CD4-positive, CD25-positive, alpha-beta regulatory T cell (primary cell): ENCODE results near the gene PALLD. TPM values are rescaled to one million over a fixed set of nuclear protein-coding genes. Genes with fewer than 3 reads are reported as not detected.
A peak's percentile ranks its signal among the peaks of the same experiment; 100 is the strongest.

Experiments used
- ATAC-seq, 2 donors: fragments of 150-1000 bp; cut with Tn5 transposase; one replicate each; pipeline ENCODE4 v1.10.0; 2021; ENCODE audit warnings: low read depth in 2 of 2, moderate number of reproducible peaks in 2 of 2, moderate library complexity in 1 of 2
- DNase-seq, 3 donors: peaks; one replicate each; pipeline versions ENCODE4 v3.0.0 to v3.0.0-alpha.2; 2012 to 2022; ENCODE audit warnings: mixed read lengths in 1 of 3
- H3K27ac ChIP-seq: one replicate; pipeline ENCODE4 v1.7.0; 2013; ENCODE audit warnings: mild to moderate bottlenecking, low read length; ENCODE audit not compliant: insufficient read depth, poor library complexity, severe bottlenecking
- H3K27me3 ChIP-seq: one replicate; pipeline ENCODE4 v1.7.0; 2013; ENCODE audit warnings: low read length; ENCODE audit not compliant: control insufficient read depth, insufficient read depth
- H3K36me3 ChIP-seq: one replicate; pipeline ENCODE4 v1.7.0; 2013; ENCODE audit warnings: mild to moderate bottlenecking, low read length, moderate library complexity; ENCODE audit not compliant: control insufficient read depth, insufficient read depth
- H3K4me1 ChIP-seq: 2 replicates; pipeline ENCODE4 v1.7.0; 2013; ENCODE audit warnings: mild to moderate bottlenecking, low read length; ENCODE audit not compliant: insufficient read depth, control insufficient read depth, poor library complexity, severe bottlenecking
- H3K4me3 ChIP-seq: one replicate; pipeline ENCODE4 v1.7.0; 2013; ENCODE audit warnings: low read depth, mild to moderate bottlenecking, low read length, moderate library complexity
- H3K9me3 ChIP-seq, 2 experiments: 1 replicate in 1 of 2; 2 replicates in 1 of 2; pipeline ENCODE4 v1.7.0; 2013; ENCODE audit warnings: low read length in 2 of 2, mild to moderate bottlenecking in 1 of 2, moderate library complexity in 1 of 2; ENCODE audit not compliant: control insufficient read depth in 2 of 2
- H3K27ac Mint-ChIP-seq, 3 donors: one replicate each; pipeline ENCODE4 v1.8.0; 2020 to 2022; ENCODE audit warnings: mild to moderate bottlenecking in 3 of 3, mixed read lengths in 3 of 3, moderate library complexity in 2 of 3
- H3K27me3 Mint-ChIP-seq: one replicate; pipeline ENCODE4 v1.8.0; 2022; ENCODE audit warnings: mild to moderate bottlenecking, mixed read lengths
- H3K36me3 Mint-ChIP-seq: one replicate; pipeline ENCODE4 v1.8.0; 2020; ENCODE audit warnings: mixed read lengths
- H3K4me1 Mint-ChIP-seq, 4 donors: one replicate each; pipeline ENCODE4 v1.8.0; 2020 to 2022; ENCODE audit warnings: mixed read lengths in 4 of 4, mild to moderate bottlenecking in 1 of 4
- H3K4me3 Mint-ChIP-seq, 4 donors: one replicate each; pipeline ENCODE4 v1.8.0; 2020 to 2022; ENCODE audit warnings: mild to moderate bottlenecking in 4 of 4, mixed read lengths in 4 of 4, moderate library complexity in 3 of 4
- H3K9me3 Mint-ChIP-seq, 7 donors: one replicate each; pipeline ENCODE4 v1.8.0; 2020 to 2022; ENCODE audit warnings: mixed read lengths in 7 of 7, mild to moderate bottlenecking in 3 of 7, moderate library complexity in 2 of 7
- polyA plus RNA-seq, 4 donors: library from polyadenylated mRNA; unstranded; fragments of 300-500 nt; fragmentation: Illumina TruSeq; gene quantifications; one replicate each; pipeline ENCODE4 v1.2.3, GENCODE V29; 2021
- total RNA-seq: library from RNA; stranded (reverse); gene quantifications from one replicate; pipeline ENCODE4 v1.2.3, GENCODE V29; 2022

Gene PALLD
- total and polyA plus RNA-seq, 5 donors from 2014 or later, result 0.37 to 1.9 (median 0.76) TPM; not detected in 1

DNA sequence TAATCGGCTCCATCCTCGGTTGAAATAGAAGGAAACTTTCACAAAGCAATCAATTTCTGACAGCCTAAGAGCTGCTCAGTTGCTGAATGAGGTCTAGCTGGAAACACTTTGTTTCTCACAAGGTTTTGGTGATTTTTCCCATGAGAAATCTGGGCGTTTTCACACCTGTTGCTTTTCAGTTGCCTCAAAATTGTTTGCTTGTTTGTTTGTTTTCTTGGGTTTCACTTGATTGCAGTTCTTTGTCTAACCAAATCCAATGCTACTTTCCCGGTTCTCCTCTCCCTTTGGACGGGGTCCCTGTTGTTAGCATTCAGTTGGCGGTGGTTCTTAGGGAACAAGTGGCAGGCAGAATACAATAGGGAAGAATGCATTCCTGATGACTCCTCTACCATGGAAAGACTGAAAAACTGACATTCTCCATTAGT lies 135.5 kb downstream of the PALLD start:
- DNase-seq, result no peak
- no peaks in the 10 kb centered on the region for H3K9me3 ChIP-seq
- peaks cover 22% of the 10 kb centered on the region for H3K27me3 ChIP-seq
- H3K4me3 Mint-ChIP-seq, result peak overlapping the region in 1 of 4 donors; percentile 78
- H3K36me3 ChIP-seq, result no peaks in the 10 kb centered on the region
- no peak overlapping the region for H3K4me3 ChIP-seq
- no peak overlapping the region for H3K27ac ChIP-seq
- H3K9me3 Mint-ChIP-seq, result peaks cover 0 to 5% (median 0%) of the 10 kb centered on the region in 7 donors
- peaks cover 0 to 7% (median 4%) of the 10 kb centered on the region in 4 donors for H3K4me1 Mint-ChIP-seq
- H3K36me3 Mint-ChIP-seq, result no peaks in the 10 kb centered on the region
- no peak overlapping the region for H3K27ac Mint-ChIP-seq
- ATAC-seq, result no peak
- peaks cover 42% of the 10 kb centered on the region for H3K27me3 Mint-ChIP-seq
- H3K4me1 ChIP-seq, result peaks cover 6% of the 10 kb centered on the region

DNA sequence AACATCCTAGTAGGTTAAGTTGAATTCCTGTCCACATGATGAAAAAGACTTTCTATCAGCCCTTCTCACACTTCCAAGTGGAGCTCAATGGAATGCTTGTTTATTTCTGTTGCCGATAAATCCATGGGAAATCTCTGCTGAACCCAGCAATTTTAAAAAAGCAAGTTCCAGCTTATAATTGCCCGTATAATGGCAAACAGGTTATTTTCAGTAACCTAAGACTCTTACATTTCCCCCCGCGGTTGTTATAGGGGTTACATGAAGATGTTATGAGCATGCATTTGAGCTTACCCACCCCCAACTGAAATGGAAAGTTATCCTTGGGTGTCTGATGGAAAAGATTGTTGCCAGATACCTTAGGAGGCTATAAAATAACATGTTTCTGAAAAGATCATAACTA lies 136.2 kb downstream of the PALLD start:
- no peak overlapping the region for H3K27ac ChIP-seq
- H3K4me3 ChIP-seq, result no peak overlapping the region
- no peak for DNase-seq
- H3K27ac Mint-ChIP-seq, result no peak overlapping the region
- peaks cover 22% of the 10 kb centered on the region for H3K27me3 ChIP-seq
- peaks cover 42% of the 10 kb centered on the region for H3K27me3 Mint-ChIP-seq
- no peaks in the 10 kb centered on the region for H3K36me3 Mint-ChIP-seq
- H3K4me1 ChIP-seq, result peaks cover 6% of the 10 kb centered on the region
- ATAC-seq, result no peak
- peaks cover 0 to 5% (median 0%) of the 10 kb centered on the region in 7 donors for H3K9me3 Mint-ChIP-seq
- H3K9me3 ChIP-seq, result no peaks in the 10 kb centered on the region
- H3K36me3 ChIP-seq, result no peaks in the 10 kb centered on the region
- H3K4me1 Mint-ChIP-seq, result peaks cover 0 to 7% (median 4%) of the 10 kb centered on the region in 4 donors
- H3K4me3 Mint-ChIP-seq, result no peak overlapping the region

DNA sequence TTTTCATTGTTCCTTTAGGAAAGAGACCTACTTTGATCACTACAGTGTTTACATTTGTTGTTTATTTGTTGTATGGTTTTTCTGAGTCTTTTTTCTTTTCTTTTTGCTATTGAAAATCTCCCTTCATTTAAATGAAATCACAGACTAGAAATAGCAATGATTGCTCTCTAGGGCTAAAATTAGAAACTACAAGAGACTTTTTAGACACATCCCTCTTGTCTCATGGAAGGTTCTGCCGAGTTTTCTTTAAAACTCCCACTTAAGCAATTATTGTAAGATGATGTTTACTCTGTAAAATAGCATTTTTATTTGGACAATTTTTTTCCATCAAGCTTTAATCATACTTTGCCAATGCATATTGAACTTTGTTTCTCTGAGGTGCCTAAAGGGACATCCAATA lies 136.6 kb downstream of the PALLD start:
- Mint-ChIP-seq H3K36me3 (no peaks in the 10 kb centered on the region), H3K27ac (no peak overlapping the region), H3K27me3 (peaks cover 42% of the 10 kb centered on the region), H3K4me3 (no peak overlapping the region), H3K9me3 (peaks cover 0 to 4% (median 0%) of the 10 kb centered on the region in 7 donors), H3K4me1 (peaks cover 0 to 7% (median 4%) of the 10 kb centered on the region in 4 donors)
- Histone ChIP-seq H3K27me3 (peaks cover 22% of the 10 kb centered on the region), H3K27ac (no peak overlapping the region), H3K36me3 (no peaks in the 10 kb centered on the region), H3K9me3 (no peaks in the 10 kb centered on the region), H3K4me1 (peaks cover 6% of the 10 kb centered on the region), H3K4me3 (no peak overlapping the region)
- DNase-seq, result no peak
- ATAC-seq, result no peak

DNA sequence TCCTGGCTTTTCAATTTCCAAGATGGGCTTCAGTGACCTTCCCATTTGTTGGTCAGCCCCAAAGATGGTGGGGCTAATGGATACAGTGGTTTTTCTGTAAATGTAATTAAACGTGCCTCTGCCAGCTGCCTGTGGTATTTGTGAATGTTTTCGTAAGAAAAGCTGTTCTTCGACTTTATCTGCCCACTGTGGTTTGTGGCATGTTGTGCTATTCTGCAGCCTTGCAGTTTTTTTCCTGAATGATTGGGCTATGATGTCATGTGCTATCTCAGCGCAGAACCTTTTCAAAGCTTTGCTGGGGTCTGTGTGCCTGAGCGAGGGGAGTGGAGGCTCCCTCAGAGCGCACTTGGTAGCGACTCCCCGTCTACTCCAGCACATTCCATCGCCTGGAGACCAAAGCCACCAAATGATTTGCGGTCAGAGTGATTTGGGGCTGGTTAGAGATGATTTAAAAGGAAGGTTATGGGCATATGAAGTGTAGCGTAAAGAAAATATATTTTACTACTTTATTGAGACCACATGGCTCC lies 137.5 kb downstream of the PALLD start:
- H3K36me3 ChIP-seq, result no peaks in the 10 kb centered on the region
- H3K27me3 ChIP-seq, result peaks cover 22% of the 10 kb centered on the region
- peaks cover 0 to 7% (median 1%) of the 10 kb centered on the region in 7 donors for H3K9me3 Mint-ChIP-seq
- no peaks in the 10 kb centered on the region for H3K9me3 ChIP-seq
- H3K27ac Mint-ChIP-seq, result no peak overlapping the region
- no peak overlapping the region for H3K27ac ChIP-seq
- no peak overlapping the region for H3K4me3 Mint-ChIP-seq
- H3K4me3 ChIP-seq, result no peak overlapping the region
- peaks cover 0 to 7% (median 4%) of the 10 kb centered on the region in 4 donors for H3K4me1 Mint-ChIP-seq
- peaks cover 36% of the 10 kb centered on the region for H3K27me3 Mint-ChIP-seq
- H3K36me3 Mint-ChIP-seq, result no peaks in the 10 kb centered on the region
- DNase-seq, result no peak
- ATAC-seq, result no peak
- peaks cover 6% of the 10 kb centered on the region for H3K4me1 ChIP-seq

DNA sequence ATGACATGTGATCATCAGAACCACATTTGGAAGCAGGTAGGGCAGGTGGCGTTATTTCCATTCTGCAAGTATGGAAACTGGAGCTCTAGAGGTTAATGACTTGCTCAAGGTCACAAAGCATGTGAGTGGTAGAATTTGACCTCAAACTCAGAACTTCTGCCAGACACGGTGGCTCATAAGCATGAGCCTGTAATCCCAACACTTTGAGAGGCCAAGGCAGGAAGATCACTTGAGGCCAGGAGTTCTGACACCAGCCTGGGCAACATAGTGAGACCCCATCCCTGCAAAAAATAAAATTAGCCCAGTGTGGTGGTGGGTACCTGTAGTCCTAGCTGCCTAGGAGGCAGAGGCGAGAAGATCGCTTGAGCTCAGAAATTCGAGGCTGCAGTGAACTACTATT lies 139.2 kb downstream of the PALLD start:
- H3K27ac Mint-ChIP-seq, result no peak overlapping the region
- no peaks in the 10 kb centered on the region for H3K9me3 ChIP-seq
- H3K36me3 ChIP-seq, result no peaks in the 10 kb centered on the region
- H3K27ac ChIP-seq, result no peak overlapping the region
- H3K4me1 Mint-ChIP-seq, result peaks cover 0 to 4% (median under 1%) of the 10 kb centered on the region in 4 donors
- no peak overlapping the region for H3K4me3 ChIP-seq
- peaks cover 6% of the 10 kb centered on the region for H3K4me1 ChIP-seq
- peaks cover 23% of the 10 kb centered on the region for H3K27me3 Mint-ChIP-seq
- peaks cover 0 to 7% (median 1%) of the 10 kb centered on the region in 7 donors for H3K9me3 Mint-ChIP-seq
- no peak for DNase-seq
- no peak for ATAC-seq
- no peak overlapping the region for H3K4me3 Mint-ChIP-seq
- no peaks in the 10 kb centered on the region for H3K36me3 Mint-ChIP-seq
- H3K27me3 ChIP-seq, result peaks cover 19% of the 10 kb centered on the region

DNA sequence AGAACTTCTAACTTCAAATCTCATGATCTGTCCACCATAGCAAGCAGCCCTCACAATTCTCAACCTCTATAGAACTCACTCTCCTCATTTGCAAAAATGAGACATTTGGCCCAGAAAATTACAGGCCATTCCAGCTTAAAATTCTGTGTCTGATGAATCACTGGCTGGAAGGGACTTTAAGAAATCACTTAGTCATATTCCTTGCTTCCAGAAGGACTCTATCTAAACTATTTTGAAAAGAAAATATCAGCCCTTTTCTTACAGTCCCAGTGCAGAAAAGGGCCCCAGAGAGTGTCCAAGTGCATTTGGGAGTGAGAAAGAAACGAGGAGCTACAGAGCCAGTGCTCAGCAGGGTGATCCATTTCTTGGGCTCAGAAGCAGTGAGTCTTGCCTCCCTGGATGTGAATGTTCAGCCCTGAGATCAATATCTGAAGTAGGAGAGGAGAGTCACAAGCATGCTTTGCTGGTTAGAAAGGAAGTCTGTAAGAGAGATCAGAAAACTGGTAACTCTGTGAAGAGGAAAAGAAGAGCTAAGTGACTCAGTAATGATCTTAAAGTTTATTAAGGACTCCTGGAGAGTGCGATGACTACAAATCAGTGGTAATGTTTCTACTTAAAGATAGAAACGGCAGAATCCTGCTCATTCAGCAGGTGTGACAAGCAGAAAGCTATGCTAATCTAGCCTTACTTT lies 139.8 kb downstream of the PALLD start:
- Mint-ChIP-seq H3K4me1 (peaks cover 0 to 4% (median under 1%) of the 10 kb centered on the region in 4 donors), H3K27me3 (peaks cover 21% of the 10 kb centered on the region), H3K27ac (no peak overlapping the region), H3K9me3 (peaks cover 0 to 7% (median 1%) of the 10 kb centered on the region in 7 donors), H3K36me3 (no peaks in the 10 kb centered on the region), H3K4me3 (no peak overlapping the region)
- no peak overlapping the region for H3K4me3 ChIP-seq
- H3K36me3 ChIP-seq, result no peaks in the 10 kb centered on the region
- H3K27me3 ChIP-seq, result peaks cover 17% of the 10 kb centered on the region
- H3K27ac ChIP-seq, result no peak overlapping the region
- H3K4me1 ChIP-seq, result peaks cover 2% of the 10 kb centered on the region
- DNase-seq (no peak), ATAC-seq (no peak)
- H3K9me3 ChIP-seq, result no peaks in the 10 kb centered on the region

DNA sequence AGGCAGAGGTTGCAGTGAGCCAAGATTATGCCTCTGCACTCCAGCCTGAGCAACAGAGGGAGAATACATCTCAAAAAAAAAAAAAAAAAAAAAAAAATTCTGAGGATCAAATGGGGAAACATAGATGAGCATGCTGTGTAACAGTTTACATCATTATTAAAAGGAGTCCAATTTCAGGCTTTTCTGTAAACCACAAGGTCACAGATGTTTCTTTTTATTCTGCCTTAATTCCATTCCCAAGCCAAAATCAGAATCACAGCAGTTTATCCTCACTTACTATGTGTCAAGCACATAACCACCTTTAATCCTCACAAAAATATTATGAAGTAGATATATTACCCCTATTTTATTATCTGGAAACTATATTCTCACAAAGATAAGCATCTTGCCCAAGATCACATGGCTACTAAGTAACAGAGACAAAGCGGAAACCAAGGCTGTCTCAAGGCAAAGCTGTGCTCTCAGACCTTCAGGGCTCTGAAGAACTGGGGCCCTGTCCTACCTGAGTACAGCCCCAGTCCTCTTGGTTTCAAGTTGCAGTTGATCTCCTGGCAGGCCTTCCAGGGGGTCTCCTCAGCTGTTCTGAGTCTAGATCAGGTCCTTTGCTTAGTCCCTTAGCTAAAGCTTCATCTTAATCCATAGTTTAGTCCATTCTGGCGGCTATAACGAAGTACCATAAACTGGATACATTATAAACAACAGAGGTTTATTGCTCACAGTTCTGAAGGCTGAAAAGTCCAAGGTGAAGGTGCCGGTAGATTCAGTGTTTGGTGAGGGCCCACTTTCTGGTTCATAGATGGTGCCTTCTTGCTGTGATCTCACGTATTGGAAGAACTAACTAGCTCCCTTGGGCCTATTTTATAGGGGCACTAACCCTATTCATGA lies 141.3 kb downstream of the PALLD start:
- Histone ChIP-seq H3K27me3 (peaks cover 10% of the 10 kb centered on the region), H3K27ac (no peak overlapping the region), H3K4me3 (no peak overlapping the region), H3K4me1 (no peaks in the 10 kb centered on the region), H3K36me3 (no peaks in the 10 kb centered on the region), H3K9me3 (no peaks in the 10 kb centered on the region)
- no peak for DNase-seq
- Mint-ChIP-seq H3K4me1 (no peaks in the 10 kb centered on the region), H3K9me3 (peaks cover 0 to 7% (median 1%) of the 10 kb centered on the region in 7 donors), H3K4me3 (no peak overlapping the region), H3K27me3 (peaks cover 6% of the 10 kb centered on the region), H3K36me3 (no peaks in the 10 kb centered on the region), H3K27ac (no peak overlapping the region)
- no peak for ATAC-seq
